SK-N-SH treated with all-trans-retinoic acid at 6 μM for 48 hours (cell line): ENCODE data around the gene NELFE.
A peak's percentile ranks its signal among the peaks of the same experiment; 100 is the strongest.

ENCODE experiments used
- ATAC-seq: fragments of 200-7000 bp; cut with Tn5 transposase; 3 replicates; pipeline ENCODE4 v1.9.1; 2020; ENCODE audit warnings: mild to moderate bottlenecking, moderate library complexity
- ARNTL ChIP-seq: fragments of 450-650 bp; formaldehyde crosslinking; IDR thresholded peaks from 2 replicates; pipeline ENCODE4 v1.5.0; 2020; ENCODE audit warnings: low read depth, mild to moderate bottlenecking, moderate library complexity, borderline replicate concordance
- BACH2 ChIP-seq: fragments of 250-450 bp; sonication (Bioruptor Pico); IDR thresholded peaks from 2 replicates; pipeline ENCODE4 v1.9.0; 2021; ENCODE audit warnings: mild to moderate bottlenecking, borderline replicate concordance
- CREB5 ChIP-seq: fragments of 250-450 bp; sonication (Bioruptor Pico); IDR thresholded peaks from 2 replicates; pipeline ENCODE4 v1.5.1; 2020; ENCODE audit warnings: low read depth, mild to moderate bottlenecking, moderate library complexity
- CSDC2 ChIP-seq: fragments of 250-450 bp; sonication (Bioruptor Pico); IDR thresholded peaks from 2 replicates; pipeline ENCODE4 v1.5.0; 2020; ENCODE audit warnings: mild to moderate bottlenecking, moderate library complexity
- CSRNP3 ChIP-seq: fragments of 250-450 bp; sonication (Bioruptor Pico); IDR thresholded peaks from 2 replicates; pipeline ENCODE4 v1.5.1; 2021; ENCODE audit warnings: mild to moderate bottlenecking, moderate library complexity
- OSR1 ChIP-seq: fragments of 250-450 bp; sonication (Bioruptor Pico); IDR thresholded peaks from 2 replicates; pipeline ENCODE4 v1.8.0; 2022; ENCODE audit warnings: moderate library complexity, mild to moderate bottlenecking, inconsistent platforms
- PATZ1 ChIP-seq: fragments of 250-450 bp; sonication (Bioruptor Pico); IDR thresholded peaks from 2 replicates; pipeline ENCODE4 v1.8.0; 2020; ENCODE audit warnings: mild to moderate bottlenecking, moderate library complexity, borderline replicate concordance
- POU6F1 ChIP-seq: fragments of 250-450 bp; sonication (Bioruptor Pico); IDR thresholded peaks from 2 replicates; pipeline ENCODE4 v1.8.0; 2021; ENCODE audit warnings: low read depth, mild to moderate bottlenecking, moderate library complexity, borderline replicate concordance
- PPARA ChIP-seq: fragments of 250-450 bp; sonication (Bioruptor Pico); IDR thresholded peaks from 2 replicates; pipeline ENCODE4 v1.5.0; 2020; ENCODE audit warnings: mild to moderate bottlenecking, borderline replicate concordance
- RARB ChIP-seq: fragments of 250-450 bp; sonication (Bioruptor Pico); IDR thresholded peaks from 2 replicates; pipeline ENCODE4 v1.8.0; 2021; ENCODE audit warnings: mild to moderate bottlenecking, moderate library complexity
- SNAI2 ChIP-seq: fragments of 250-450 bp; sonication (Bioruptor Pico); IDR thresholded peaks from 2 replicates; pipeline ENCODE4 v1.5.0; 2020; ENCODE audit warnings: mild to moderate bottlenecking, moderate library complexity
- TOX ChIP-seq: fragments of 250-450 bp; sonication (Bioruptor Pico); IDR thresholded peaks from 2 replicates; pipeline ENCODE4 v1.8.0; 2021; ENCODE audit warnings: mild to moderate bottlenecking, moderate library complexity, borderline replicate concordance
- TSHZ2 ChIP-seq: fragments of 250-450 bp; sonication (Bioruptor Pico); IDR thresholded peaks from 2 replicates; pipeline ENCODE4 v1.5.0; 2020; ENCODE audit warnings: mild to moderate bottlenecking, moderate library complexity
- ZC3H10 ChIP-seq: fragments of 250-450 bp; sonication (Bioruptor Pico); IDR thresholded peaks from 2 replicates; pipeline ENCODE4 v1.5.1; 2021; ENCODE audit warnings: mild to moderate bottlenecking, moderate library complexity
- ZFP30 ChIP-seq: fragments of 450-650 bp; formaldehyde crosslinking; IDR thresholded peaks from 2 replicates; pipeline ENCODE4 v1.5.0; 2022; ENCODE audit warnings: mild to moderate bottlenecking, moderate library complexity
- ZNF565 ChIP-seq: fragments of 450-650 bp; formaldehyde crosslinking; conservative IDR thresholded peaks from 2 replicates; pipeline ENCODE4 v1.5.0; 2020; ENCODE audit warnings: low read depth, mild to moderate bottlenecking, moderate library complexity

Gene NELFE

GRCh38 chr6:31946370-31946885 lies 12.3 kb downstream of the NELFE start (continued):
- TF ChIP-seq POU6F1: no peak

GRCh38 chr6:31945507-31946369 lies 13.0 kb downstream of the NELFE start, which contains the start of gene CFB:
Gene CFB, plus strand, starts transcription at chr6:31946095. Its CDS starts 127 bp downstream, at chr6:31946222.
- TF ChIP-seq OSR1 (CRISPR knock-in tag) (no peak), CREB5 (CRISPR knock-in tag) (no peak), RARB (CRISPR knock-in tag) (no peak), CSDC2 (CRISPR knock-in tag) (no peak), BACH2 (no peak), PATZ1 (CRISPR knock-in tag) (no peak), ZNF565 (no peak), TSHZ2 (CRISPR knock-in tag) (no peak), CSRNP3 (CRISPR knock-in tag) (no peak), ZC3H10 (CRISPR knock-in tag) (no peak), SNAI2 (CRISPR knock-in tag) (no peak), PPARA (no peak)
- peak; percentile 92 for ATAC-seq

- TF ChIP-seq CSRNP3 (CRISPR knock-in tag) (no peak), BACH2 (no peak), TOX (no peak), CSDC2 (CRISPR knock-in tag) (no peak), ZFP30 (CRISPR knock-in tag) (no peak), POU6F1 (no peak), ARNTL (no peak), PPARA (no peak)
- ATAC-seq: no peak
Observed at GRCh38 chr6:31945154-31945506, 13.6 kb downstream of the NELFE start.
